Vagina (tissue), 2 donors: ENCODE results near the gene ZNF322.
"Not testable (repeated sequence)": the region's sequence is repeated elsewhere in the genome, so short reads cannot be mapped to it uniquely, and the experiment has no call there.

Experiments
- POLR2AphosphoS5 ChIP-seq, 2 donors: sonication (generic); formaldehyde crosslinking; IDR thresholded peaks; one replicate each; pipeline ENCODE4 v1.9.0; 2017; ENCODE audit warnings: antibody characterized with exemption in 2 of 2, mild to moderate bottlenecking in 2 of 2, low read depth in 1 of 2; ENCODE audit not compliant: insufficient read depth in 1 of 2
- TF ChIP-seq, protein P1 (sequence below), 3 experiments: fragments of 450-650 bp in 2 of 3; fragments of 200-600 bp in 1 of 3; sonication (generic) in 1 of 3; IDR thresholded peaks; one replicate each; pipeline ENCODE4 v1.5.1; 2017 to 2019; ENCODE audit warnings: antibody characterized with exemption in 3 of 3, mild to moderate bottlenecking in 2 of 3, moderate library complexity in 2 of 3

DNA sequence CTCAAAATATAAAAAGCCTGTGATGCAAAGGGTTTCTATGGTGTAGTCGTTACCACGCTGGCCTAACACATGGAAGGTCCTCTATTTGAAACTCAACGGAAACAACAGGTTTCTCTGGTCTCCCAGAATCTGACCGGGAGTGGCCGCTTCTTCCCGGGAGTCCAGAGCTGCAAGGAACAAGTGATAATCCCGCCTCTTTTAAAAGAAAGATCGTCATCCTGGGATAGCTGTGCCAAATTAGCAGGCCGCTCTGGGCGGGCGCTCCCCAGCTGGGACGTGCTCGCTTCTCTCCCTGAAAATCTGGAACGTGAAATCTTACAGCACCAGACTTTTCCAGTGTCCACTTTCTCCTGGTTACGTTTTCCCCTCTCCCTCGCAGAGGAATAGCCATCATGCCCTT lies 38.0 kb upstream of the ZNF322 start:
- TF ChIP-seq, protein P1, sequence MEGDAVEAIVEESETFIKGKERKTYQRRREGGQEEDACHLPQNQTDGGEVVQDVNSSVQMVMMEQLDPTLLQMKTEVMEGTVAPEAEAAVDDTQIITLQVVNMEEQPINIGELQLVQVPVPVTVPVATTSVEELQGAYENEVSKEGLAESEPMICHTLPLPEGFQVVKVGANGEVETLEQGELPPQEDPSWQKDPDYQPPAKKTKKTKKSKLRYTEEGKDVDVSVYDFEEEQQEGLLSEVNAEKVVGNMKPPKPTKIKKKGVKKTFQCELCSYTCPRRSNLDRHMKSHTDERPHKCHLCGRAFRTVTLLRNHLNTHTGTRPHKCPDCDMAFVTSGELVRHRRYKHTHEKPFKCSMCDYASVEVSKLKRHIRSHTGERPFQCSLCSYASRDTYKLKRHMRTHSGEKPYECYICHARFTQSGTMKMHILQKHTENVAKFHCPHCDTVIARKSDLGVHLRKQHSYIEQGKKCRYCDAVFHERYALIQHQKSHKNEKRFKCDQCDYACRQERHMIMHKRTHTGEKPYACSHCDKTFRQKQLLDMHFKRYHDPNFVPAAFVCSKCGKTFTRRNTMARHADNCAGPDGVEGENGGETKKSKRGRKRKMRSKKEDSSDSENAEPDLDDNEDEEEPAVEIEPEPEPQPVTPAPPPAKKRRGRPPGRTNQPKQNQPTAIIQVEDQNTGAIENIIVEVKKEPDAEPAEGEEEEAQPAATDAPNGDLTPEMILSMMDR (IDR thresholded peaks at IDR 0.05): not testable (repeated sequence)
- TF ChIP-seq POLR2AphosphoS5 (IDR thresholded peaks at IDR 0.05; ENCODE audit: insufficient read depth in 1 of 2, low read depth in 1 of 2): not testable (repeated sequence)
